ENCODE results near the gene TTLL6.
A peak's percentile ranks its signal among the peaks of the same experiment; 100 is the strongest.
"Not testable (repeated sequence)": the region's sequence is repeated elsewhere in the genome, so short reads cannot be mapped to it uniquely, and the experiment has no call there.

Gene TTLL6

DNA sequence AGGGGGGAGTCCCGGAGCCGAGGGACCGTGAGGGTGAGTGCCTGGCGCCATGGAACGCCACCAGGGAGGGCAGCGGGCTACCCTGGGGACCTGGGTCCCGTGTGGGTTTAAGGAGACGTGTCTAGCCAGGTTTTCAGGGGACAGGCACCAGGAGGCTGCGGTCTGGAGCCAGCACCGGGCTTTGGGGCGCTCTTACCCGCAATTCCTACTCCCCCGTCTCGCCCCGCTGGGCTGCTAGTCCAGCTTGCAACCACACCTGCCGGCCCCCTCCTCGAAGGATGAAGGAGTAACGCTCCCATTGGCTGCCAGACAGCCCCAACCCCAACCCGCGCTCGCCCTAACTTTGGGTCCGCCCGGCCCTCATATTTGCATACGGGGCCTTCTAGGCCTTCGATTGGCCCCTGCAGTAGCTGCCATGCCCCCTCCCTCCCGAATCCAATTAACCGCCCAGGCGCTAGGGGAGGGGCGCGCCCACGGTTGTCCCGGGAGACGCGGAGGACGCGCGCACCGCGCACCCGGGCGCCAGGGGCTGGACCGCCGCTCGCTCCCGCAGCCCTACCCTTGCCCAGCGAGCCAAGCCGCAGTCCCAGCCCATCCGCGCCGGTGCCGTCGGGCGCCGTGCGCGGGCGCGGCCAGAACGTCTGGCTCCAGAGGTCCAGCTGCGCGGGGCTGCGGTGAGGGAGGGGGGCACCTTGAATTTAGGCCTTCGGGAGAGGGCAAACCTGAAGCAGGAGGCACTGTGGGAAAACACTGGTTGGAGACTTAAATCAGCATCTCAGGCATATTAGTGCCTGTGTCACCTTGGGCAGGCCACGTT, at the start of gene TTLL6:
Gene TTLL6 (minus strand): TSS at position 456 of the 817 bp plus-strand sequence. CDS start 157 bp downstream, at position 299.
- DNase-seq (ENCODE audit: low read depth) = no peak

- no peak for DNase-seq (ENCODE audit: low read depth)
Observed at GRCh38 chr17:48860456-48860855, 43.4 kb upstream of the TTLL6 start.

- DNase-seq (ENCODE audit: low read depth) = no peak
Observed at GRCh38 chr17:48860034-48860433, 43.0 kb upstream of the TTLL6 start.

DNA sequence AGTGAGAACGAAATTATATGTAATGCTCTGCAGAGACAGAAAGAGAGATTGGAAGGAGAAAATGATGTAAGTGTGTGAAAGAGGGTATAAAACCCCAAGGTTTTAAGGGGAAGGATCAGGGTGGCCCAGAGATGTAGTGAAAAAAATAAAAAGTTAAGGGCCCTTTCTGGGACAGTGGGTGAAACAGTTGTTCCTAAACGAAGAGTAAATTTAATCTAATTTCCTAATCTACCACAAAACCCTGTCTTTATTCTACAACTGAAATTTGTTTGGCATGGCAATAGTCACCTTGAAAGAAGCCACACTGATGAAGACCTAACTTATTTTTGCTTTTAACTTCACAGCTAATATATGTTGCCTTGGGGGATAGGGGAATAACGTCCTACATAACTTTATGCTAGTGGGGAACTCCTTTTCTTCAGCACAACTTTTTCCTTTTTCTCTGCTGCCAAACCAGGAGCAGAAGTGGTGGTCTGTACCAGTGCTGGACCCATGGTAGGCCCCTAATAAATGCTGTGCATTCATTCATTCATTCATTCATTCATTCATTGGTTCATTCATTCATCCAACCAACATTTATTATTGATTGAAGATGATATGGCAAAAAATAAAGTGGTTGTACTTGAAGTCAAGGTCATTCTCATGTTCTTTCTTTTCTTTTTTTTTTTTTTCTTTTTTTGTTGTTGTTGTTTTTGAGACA, 39.2 kb upstream of the TTLL6 start:
- DNase-seq (ENCODE audit: low read depth) = no peak

DNA sequence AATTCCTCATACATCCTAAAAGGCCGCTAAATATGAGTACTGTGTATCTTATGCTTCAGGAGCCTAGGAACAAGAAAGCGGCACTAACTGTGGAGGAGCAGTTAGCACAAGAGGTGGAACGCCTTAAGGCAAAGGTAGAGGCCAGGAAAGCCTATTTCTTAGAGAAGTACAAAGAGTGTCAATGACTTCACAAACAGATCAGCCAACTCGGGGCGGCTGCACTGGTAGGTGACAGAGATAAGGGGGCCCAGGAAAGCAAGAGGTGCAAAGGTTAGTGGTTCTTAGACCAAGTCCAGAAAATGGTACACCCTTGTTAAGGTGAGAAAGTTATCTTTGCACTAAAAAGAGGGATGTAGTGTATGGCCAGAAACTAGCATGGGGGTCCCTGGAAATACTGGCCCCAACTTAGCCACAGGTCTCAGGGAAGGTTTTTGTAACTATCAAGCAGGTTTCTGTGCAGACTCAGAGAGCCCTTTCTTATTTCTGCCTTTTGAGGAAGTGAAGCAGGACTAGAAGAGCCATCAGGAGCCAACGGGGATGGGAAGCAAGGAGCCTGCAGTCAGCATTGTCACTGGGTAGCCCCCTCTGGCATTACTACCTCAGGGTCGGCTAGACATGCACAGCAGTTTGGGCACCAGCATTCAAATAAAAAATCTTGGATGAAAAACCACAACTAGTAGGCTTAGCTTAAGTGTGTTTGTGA, 37.9 kb upstream of the TTLL6 start:
- no peak for DNase-seq (ENCODE audit: low read depth)

DNA sequence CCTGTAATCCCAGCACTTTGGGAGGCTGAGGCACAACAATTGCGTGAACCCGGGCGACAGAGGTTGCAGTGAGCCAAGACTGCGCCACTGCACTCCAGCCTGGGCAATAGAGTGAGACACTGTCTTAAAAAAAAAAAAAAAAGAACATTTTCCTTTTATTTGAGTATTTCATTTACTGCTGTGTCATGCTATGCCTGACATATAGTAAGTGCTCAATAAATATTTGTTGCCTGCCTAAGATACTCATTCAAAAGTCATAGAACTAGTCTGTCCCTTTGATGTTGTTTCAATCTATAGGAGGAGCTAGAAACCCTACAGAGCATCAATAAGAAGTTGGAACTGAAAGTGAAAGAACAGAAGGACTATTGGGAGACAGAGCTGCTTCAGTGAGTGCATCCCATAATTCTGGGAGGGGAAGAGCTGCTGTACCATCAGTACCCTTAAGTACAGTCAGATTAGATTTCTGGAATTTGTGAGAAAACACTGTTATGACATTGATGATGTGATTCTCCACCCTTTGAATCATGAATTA, 33.8 kb upstream of the TTLL6 start:
- DNase-seq (ENCODE audit: low read depth) = no peak

DNA sequence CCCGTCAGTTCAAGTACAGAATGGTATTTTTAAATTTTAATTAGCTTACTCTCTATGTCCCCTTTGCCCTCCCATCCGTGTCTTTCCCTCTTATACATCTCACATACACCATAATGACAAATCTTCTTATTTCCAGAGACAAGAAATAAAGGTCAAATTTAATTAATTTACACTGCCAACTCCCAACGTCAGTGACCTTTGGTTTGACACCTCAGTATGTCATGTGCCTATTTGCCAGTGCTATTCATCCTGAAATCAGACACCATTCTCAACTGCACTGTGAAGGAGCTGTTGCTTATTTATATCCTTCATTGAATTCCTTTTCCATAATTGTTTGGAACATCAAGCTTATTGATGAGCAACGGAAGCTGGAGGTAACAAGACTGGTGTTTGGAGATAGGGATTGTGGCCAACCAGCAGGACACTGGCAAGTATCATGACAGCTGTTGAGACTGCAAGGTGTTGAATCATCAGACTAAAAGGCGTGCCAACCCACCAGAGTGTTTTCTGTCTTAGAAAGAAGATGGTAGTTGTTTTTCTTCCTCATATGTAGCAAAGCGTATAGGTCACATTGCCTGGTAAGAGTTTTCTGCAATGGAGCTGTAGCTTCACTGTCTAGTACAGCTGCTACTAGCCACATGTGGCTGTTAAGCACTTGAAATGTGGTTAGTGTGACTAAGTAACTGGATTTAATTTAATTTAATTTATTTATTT, 26.3 kb upstream of the TTLL6 start:
- DNase-seq (ENCODE audit: low read depth) = no peak

DNA sequence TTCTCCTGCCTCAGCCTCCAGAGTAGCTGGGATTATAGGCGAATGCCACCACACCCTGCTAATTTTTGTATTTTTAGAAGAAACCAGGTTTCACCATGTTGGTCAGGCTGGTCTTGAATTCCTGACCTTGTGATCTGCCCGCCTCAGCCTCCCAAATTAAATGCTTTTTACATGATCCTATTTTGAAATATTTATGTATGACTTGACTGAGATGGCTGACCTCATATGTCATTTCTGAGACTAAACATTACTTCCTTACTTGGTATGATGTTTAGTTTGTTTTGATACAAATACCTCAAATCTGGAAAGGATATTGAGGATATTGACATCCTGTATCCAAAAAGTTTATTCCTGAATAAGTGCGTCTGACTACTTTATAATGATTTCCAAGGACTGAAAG, 25.7 kb upstream of the TTLL6 start:
- DNase-seq (ENCODE audit: low read depth) = no peak

DNA sequence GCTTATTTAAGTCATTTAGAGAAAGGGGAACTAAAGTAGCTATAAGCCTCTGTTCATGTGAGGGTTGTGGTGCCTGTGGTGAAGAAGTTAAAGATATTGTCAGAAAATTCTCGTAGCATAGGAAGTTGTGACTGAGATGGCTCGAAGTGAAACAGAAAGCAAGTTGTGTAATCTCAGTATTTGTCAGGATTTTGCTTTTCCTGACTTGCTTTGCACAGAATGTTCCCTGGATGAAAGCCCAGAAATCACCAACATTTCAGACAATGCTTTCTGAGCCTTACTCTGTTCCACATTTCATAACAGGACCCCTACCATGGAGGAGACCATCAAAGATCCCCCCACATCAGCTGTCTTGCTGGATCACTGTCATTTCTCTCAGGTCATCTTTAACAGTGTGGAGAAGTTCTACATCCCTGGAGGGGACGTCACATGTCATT, 24.4 kb upstream of the TTLL6 start:
- no peak for DNase-seq (ENCODE audit: low read depth)

- no peak for DNase-seq (ENCODE audit: low read depth)
Observed at GRCh38 chr17:48840441-48840840, 23.4 kb upstream of the TTLL6 start.

- DNase-seq (ENCODE audit: low read depth) = not testable (repeated sequence)
Observed at GRCh38 chr17:48837458-48837857, 20.4 kb upstream of the TTLL6 start.

DNA sequence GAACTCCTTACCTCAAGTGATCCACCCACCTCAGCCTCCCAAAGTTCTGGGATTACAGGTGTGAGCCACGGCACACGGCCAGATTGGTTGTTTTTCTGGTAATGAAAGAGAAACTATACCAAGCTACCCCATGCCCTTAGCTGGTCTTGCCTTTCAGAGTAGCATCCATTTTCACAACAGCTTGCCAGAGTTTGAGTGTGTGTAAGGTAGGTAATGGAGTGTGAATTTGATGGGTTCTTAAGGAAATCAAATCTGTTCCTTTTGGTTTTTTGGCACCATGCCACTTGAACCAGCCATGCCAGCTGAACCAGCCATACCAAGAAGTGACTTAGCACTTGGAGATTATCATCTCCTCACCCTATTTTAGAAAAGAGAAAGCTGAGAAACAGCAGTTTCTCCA, 18.9 kb upstream of the TTLL6 start:
- no peak for DNase-seq (ENCODE audit: low read depth)

DNA sequence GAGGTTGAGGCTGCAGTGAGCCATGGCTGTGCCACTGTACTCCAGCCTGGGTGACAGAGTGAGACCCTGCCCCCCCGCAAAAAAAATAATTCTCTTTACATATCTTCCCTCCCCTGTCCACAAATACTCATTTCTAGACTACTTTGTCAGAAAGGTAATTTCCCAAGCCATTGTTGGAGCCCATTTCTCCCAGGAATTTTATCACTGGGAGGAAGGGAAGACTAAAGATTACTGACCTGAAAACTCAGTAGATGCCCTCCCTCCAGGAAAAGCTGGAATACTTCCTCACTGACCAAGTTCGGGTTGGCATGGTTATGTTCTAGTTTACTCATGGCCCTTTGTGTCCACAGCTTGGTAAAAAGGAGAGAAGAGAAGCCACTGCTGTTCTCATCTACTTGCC, 17.9 kb upstream of the TTLL6 start:
- no peak for DNase-seq (ENCODE audit: low read depth)

- no peak for DNase-seq (ENCODE audit: low read depth)
Observed at GRCh38 chr17:48831549-48831883, 14.5 kb upstream of the TTLL6 start.

- DNase-seq (ENCODE audit: low read depth) = peak; percentile 79
Observed at GRCh38 chr17:48830840-48831548, 14.0 kb upstream of the TTLL6 start, which contains the start of gene CALCOCO2. CALCOCO2 (plus strand) TSS chr17:48831035; CDS start chr17:48841708, 10,673 bp downstream.

GRCh38 chr17:48825446-48826381, 8.7 kb upstream of the TTLL6 start:
- DNase-seq (ENCODE audit: low read depth) = no peak

GRCh38 chr17:48820936-48821335, 3.9 kb upstream of the TTLL6 start:
- DNase-seq (ENCODE audit: low read depth) = not testable (repeated sequence)

DNA sequence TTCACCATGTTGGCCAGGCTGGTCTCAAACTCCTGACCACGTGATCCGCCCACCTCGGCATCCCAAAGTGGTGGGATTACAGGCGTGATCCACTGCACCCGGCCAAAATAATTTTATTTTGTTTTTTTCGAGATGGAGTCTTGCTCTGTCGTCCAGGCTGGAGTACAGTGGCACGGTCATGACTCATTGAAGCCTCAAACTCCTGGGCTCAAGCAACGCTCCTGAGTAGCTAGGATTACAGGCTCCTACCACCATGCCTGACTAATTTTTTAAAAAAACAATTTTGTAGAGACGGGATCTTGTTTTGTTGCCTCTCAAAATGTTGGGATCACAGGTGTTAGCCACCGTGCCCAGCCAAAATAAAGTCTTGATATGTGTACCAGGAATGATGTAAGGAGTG, 2.4 kb upstream of the TTLL6 start:
- no peak for DNase-seq (ENCODE audit: low read depth)

DNA sequence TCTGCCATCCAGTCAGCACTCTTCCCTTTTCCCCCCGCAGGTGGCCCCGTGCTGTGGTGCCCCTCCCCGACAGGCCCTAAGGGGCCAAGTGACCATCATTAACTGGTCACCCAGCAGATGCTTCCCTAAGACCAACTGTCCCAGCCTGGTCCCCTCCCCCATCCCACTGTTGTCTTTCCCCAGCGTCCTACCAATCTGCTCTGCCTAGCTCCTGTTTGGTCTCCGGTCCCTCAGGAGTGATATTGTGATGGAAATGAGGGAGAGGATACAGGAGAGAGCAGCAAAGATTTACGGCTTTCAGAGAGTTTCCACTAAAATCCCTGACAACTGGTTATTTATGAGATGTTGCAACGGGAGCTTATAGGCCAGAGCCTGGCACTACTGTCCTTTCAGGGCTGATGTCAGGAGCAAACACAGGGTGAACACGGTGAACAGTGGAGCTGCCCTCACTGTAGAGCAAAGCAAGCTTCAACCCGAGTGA, 1.4 kb upstream of the TTLL6 start:
- DNase-seq (ENCODE audit: low read depth) = no peak

DNA sequence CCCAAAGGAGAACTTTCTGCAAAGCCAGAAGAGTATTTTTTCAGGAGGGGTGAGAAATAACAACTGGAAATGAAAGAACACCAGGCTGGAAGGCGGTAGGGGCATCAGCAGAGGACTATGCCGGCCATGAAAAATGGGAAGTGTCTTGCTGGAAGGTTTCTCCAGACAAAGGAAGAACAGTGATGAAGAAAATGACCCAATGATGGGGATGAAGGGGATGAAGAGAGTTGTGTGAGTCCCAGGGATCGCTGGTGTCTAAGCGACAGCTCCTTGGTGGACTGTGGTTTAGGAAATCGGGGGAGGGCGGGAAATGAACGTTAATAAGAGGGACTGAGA, 623 bp downstream of the TTLL6 start:
- no peak for DNase-seq (ENCODE audit: low read depth)
